PC-3 (cell line): ENCODE data around the gene LCLAT1. TPM values are rescaled to one million over a fixed set of nuclear protein-coding genes. Genes with fewer than 3 reads are reported as not detected.

ENCODE experiments used
- ATAC-seq: fragments of 200-7000 bp; cut with Tn5 transposase; 2 replicates; pipeline ENCODE4 v1.9.1; 2020; ENCODE audit warnings: mild to moderate bottlenecking, moderate library complexity
- BruUV-seq: library from RNA; stranded (reverse); fragments of 400-500 nt; replicated peaks from 2 replicates; lab custom pipeline; 2021; lab: Mats Ljungman, UMichigan
- CTCF ChIA-PET: fragments of 300-600 bp; sonication (Branson Sonifier 250); formaldehyde crosslinking; loops from one replicate; lab custom pipeline; 2022; ENCODE audit warnings: antibody characterized with exemption; lab: Charles Lee
- POLR2A ChIA-PET: fragments of 300-600 bp; sonication (Branson Sonifier 250); formaldehyde crosslinking; loops from one replicate; lab custom pipeline; 2022; ENCODE audit warnings: antibody characterized with exemption; ENCODE audit not compliant: unreplicated experiment; lab: Charles Lee
- DNase-seq: peaks from one replicate; pipeline ENCODE4 v3.0.0-alpha.2; 2015
- H2AFZ ChIP-seq: fragments of 300-600 bp; sonication (generic); 2 replicates; pipeline ENCODE4 v1.6.0; 2016; ENCODE audit warnings: antibody characterized with exemption, low read length
- H3F3A ChIP-seq: fragments of 300-600 bp; sonication (generic); one replicate; pipeline ENCODE4 v1.6.0; 2017; ENCODE audit warnings: antibody characterized with exemption, low read length, control low read depth, mild to moderate bottlenecking; ENCODE audit not compliant: unreplicated experiment
- H3K27ac ChIP-seq: fragments of 300-600 bp; sonication (generic); 2 replicates; pipeline ENCODE4 v1.5.1; 2016; ENCODE audit warnings: mild to moderate bottlenecking, low read length
- H3K27me3 ChIP-seq: fragments of 300-600 bp; sonication (generic); 2 replicates; pipeline ENCODE4 v1.6.1; 2016; ENCODE audit warnings: low read length, mixed read lengths
- H3K36me3 ChIP-seq: fragments of 300-600 bp; sonication (generic); 2 replicates; pipeline ENCODE4 v1.6.1; 2016; ENCODE audit warnings: low read depth, mixed run types, low read length, mixed read lengths
- H3K4me1 ChIP-seq: fragments of 300-600 bp; sonication (generic); 2 replicates; pipeline ENCODE4 v1.5.1; 2016; ENCODE audit warnings: low read length; ENCODE audit not compliant: insufficient read depth
- H3K4me2 ChIP-seq: fragments of 300-600 bp; sonication (generic); 2 replicates; pipeline ENCODE4 v1.6.0; 2016; ENCODE audit warnings: low read length
- H3K4me3 ChIP-seq: fragments of 300-600 bp; sonication (generic); 2 replicates; pipeline ENCODE4 v1.5.1; 2016; ENCODE audit warnings: mild to moderate bottlenecking, low read length, mixed read lengths
- H3K79me2 ChIP-seq: fragments of 300-600 bp; sonication (generic); 2 replicates; pipeline ENCODE4 v1.6.1; 2017; ENCODE audit warnings: low read length, mixed read lengths
- H3K9ac ChIP-seq: fragments of 300-600 bp; sonication (generic); 2 replicates; pipeline ENCODE4 v1.6.0; 2016; ENCODE audit warnings: mild to moderate bottlenecking, low read length
- H3K9me2 ChIP-seq: fragments of 300-600 bp; sonication (generic); replicated peaks from 2 replicates; pipeline ENCODE4 v1.6.1; 2016; ENCODE audit warnings: mixed run types, low read length, mixed read lengths
- H3K9me3 ChIP-seq: fragments of 300-600 bp; sonication (generic); 2 replicates; pipeline ENCODE4 v1.6.1; 2016; ENCODE audit warnings: low read length, mixed read lengths
- H4K20me1 ChIP-seq: fragments of 300-600 bp; sonication (generic); 2 replicates; pipeline ENCODE4 v1.6.1; 2016; ENCODE audit warnings: low read length, mixed read lengths
- EZH2 ChIP-seq: fragments of 300-600 bp; sonication (generic); IDR thresholded peaks from one replicate; pipeline ENCODE4 v1.6.1; 2017; ENCODE audit warnings: antibody characterized with exemption, mild to moderate bottlenecking, low read length; ENCODE audit not compliant: unreplicated experiment
- EZH2phosphoT487 ChIP-seq: fragments of 300-600 bp; sonication (generic); IDR thresholded peaks from 2 replicates; pipeline ENCODE4 v1.6.1; 2018; ENCODE audit warnings: mild to moderate bottlenecking, antibody characterized with exemption, low read length, borderline replicate concordance
- intact Hi-C: fragments of 100-400 bp; cut with micrococcal nuclease; formaldehyde crosslinking; loops from 2 replicates; pipeline ENCODE4 v1.9.0; 2023
- total RNA-seq: library from RNA; depleted of rRNA; stranded (reverse); fragments of >200 nt; gene quantifications from 2 replicates; pipeline ENCODE4 v1.2.3, GENCODE V29; 2014
- TF ChIP-seq, protein P1 (sequence below): fragments of 300-600 bp; sonication (generic); conservative IDR thresholded peaks from 2 replicates; pipeline ENCODE4 v1.5.1; 2017; ENCODE audit warnings: antibody characterized with exemption, low read depth, mild to moderate bottlenecking, low read length

The LCLAT1 gene
- total RNA-seq, 1 experiment from 2014 or later = 22.0 TPM

DNA sequence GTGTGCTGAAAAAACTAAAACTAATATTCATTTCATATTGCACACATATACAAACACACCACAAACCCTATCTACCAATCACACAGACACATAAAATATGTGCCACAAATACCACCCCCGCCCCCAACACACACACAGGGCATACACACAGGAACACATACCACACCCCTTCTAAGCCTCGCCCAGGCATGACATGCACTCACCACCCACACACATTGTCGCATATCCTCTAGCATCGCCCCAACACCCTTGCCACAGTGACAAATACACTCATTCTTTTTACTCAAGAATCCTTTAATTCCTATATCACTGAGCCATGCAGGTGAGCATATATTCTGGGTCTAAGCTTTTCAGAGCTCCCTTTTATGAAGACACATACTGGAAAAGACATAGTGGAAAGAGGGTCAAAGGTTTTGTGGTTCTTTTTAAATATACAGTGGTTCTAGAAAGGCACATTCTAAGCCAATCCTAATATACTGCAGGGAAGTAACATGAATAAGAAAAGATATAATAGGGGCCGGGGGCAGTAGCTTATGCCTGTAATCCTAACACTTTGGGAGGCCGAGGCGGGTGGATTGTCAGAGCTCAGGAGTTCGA, 24.5 kb upstream of the LCLAT1 start:
- H2AFZ ChIP-seq = no peak overlapping the region
- no TSS peak for BruUV-seq
- ATAC-seq = peak; percentile 74

DNA sequence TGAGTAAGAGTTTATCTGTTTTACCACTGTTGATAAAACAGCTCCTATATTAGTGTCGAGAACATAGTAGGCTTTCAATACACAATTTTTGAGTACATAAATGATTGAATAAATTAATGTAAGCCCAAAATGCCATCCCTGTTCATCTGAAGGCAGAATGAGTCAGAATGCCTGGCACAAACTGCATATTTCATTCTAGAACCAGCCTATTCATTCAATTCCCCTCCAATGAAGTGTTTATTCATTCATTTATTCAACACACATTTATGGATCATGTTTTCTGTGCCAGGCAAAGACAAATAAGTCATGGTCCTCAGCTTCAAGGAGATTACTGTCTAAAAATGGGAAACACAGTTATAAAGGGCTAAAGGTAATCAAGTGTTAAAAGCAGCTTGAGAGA, 22.8 kb upstream of the LCLAT1 start:
- CTCF ChIA-PET = no interaction called here

More for the DNA sequence above, 24.5 kb upstream of the LCLAT1 start:
- Histone ChIP-seq H3F3A (no peaks in the 10 kb centered on the region), H3K36me3 (no peaks in the 10 kb centered on the region), H3K9me2 (no peaks in the 10 kb centered on the region), H3K9ac (no peak overlapping the region), H3K4me1 (peaks cover 9% of the 10 kb centered on the region), H4K20me1 (no peaks in the 10 kb centered on the region), H3K4me2 (0 out of 2 replicates have a peak overlapping the region, but pooled peaks have one; percentile 18), H3K9me3 (no peaks in the 10 kb centered on the region), H3K4me3 (no peak overlapping the region), H3K79me2 (no peaks in the 10 kb centered on the region), H3K27me3 (no peaks in the 10 kb centered on the region), H3K27ac (no peak overlapping the region)
- ChIA-PET CTCF (no interaction called here), POLR2A (interaction anchor here (0.6 kb wide), 1 partner anchor 453 kb away, joined by 3 read pairs; no protein-coding TSS in a partner anchor)
- peak; percentile 32 for DNase-seq
- TF ChIP-seq, protein P1, sequence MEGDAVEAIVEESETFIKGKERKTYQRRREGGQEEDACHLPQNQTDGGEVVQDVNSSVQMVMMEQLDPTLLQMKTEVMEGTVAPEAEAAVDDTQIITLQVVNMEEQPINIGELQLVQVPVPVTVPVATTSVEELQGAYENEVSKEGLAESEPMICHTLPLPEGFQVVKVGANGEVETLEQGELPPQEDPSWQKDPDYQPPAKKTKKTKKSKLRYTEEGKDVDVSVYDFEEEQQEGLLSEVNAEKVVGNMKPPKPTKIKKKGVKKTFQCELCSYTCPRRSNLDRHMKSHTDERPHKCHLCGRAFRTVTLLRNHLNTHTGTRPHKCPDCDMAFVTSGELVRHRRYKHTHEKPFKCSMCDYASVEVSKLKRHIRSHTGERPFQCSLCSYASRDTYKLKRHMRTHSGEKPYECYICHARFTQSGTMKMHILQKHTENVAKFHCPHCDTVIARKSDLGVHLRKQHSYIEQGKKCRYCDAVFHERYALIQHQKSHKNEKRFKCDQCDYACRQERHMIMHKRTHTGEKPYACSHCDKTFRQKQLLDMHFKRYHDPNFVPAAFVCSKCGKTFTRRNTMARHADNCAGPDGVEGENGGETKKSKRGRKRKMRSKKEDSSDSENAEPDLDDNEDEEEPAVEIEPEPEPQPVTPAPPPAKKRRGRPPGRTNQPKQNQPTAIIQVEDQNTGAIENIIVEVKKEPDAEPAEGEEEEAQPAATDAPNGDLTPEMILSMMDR = no peak
- TF ChIP-seq EZH2 (no peak), EZH2phosphoT487 (no peak)
- intact Hi-C loops = no loop called here

DNA sequence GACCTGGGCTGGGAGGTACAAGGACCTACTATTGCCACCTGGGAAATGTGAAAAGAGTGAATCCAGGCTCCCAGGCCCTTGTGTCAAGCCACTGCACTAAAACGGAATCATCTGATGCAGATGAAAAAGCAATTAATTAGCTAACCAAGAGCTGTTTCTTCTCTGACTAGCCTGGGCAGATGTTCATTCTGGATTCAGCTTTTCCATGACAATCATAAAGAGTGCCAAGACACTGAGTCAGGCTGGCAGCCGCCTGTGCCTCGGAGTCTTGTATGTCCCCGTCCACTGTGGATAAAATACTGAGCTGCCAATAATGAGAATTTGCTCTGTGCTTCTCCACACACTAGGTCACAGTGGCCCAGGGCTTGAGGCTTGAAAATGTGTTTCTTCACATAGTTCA, 21.7 kb upstream of the LCLAT1 start:
- BruUV-seq = no TSS peak
- Histone ChIP-seq H4K20me1 (no peaks in the 10 kb centered on the region), H3K79me2 (no peaks in the 10 kb centered on the region), H3K4me2 (no peak overlapping the region), H3K27ac (no peak overlapping the region), H3K4me1 (peaks cover 9% of the 10 kb centered on the region), H3K4me3 (no peak overlapping the region), H3K9me3 (no peaks in the 10 kb centered on the region), H3K36me3 (no peaks in the 10 kb centered on the region), H2AFZ (no peak overlapping the region), H3F3A (no peaks in the 10 kb centered on the region), H3K9ac (no peak overlapping the region), H3K27me3 (no peaks in the 10 kb centered on the region), H3K9me2 (no peaks in the 10 kb centered on the region)
- ATAC-seq (no peak), DNase-seq (no peak)
- ChIA-PET POLR2A (no interaction called here), CTCF (no interaction called here)
- TF ChIP-seq, protein P1 = no peak
- no peak for TF ChIP-seq EZH2
- TF ChIP-seq EZH2phosphoT487 = no peak
- intact Hi-C loops = no loop called here

More for the DNA sequence above, 22.8 kb upstream of the LCLAT1 start:
- Histone ChIP-seq H3K9me3 (no peaks in the 10 kb centered on the region), H3K4me1 (peaks cover 9% of the 10 kb centered on the region), H3K4me3 (no peak overlapping the region), H3K9ac (no peak overlapping the region), H2AFZ (no peak overlapping the region), H3K4me2 (no peak overlapping the region), H3K27me3 (no peaks in the 10 kb centered on the region), H3K36me3 (no peaks in the 10 kb centered on the region), H3F3A (no peaks in the 10 kb centered on the region), H3K27ac (no peak overlapping the region), H3K79me2 (no peaks in the 10 kb centered on the region), H4K20me1 (no peaks in the 10 kb centered on the region), H3K9me2 (no peaks in the 10 kb centered on the region)
- POLR2A ChIA-PET = no interaction called here
- DNase-seq = no peak
- intact Hi-C loops = no loop called here
- TF ChIP-seq, protein P1 = no peak
- TF ChIP-seq EZH2phosphoT487 = no peak
- no peak for TF ChIP-seq EZH2
- ATAC-seq = no peak
- BruUV-seq = no TSS peak
